Measurements from ENCODE around the gene TMEM238. TPM values are rescaled to one million over a fixed set of nuclear protein-coding genes. Genes with fewer than 3 reads are reported as not detected.

Gene TMEM238
- total RNA-seq: 0.19 and 0.83 TPM in 2 replicates

GRCh38 chr19:55384131-55384919, at the start of gene TMEM238:
TMEM238 (minus strand) TSS chr19:55384292; CDS start chr19:55384259, 33 bp downstream.

GRCh38 chr19:55407550-55407799, 23.4 kb upstream of the TMEM238 start, which contains the start of gene UBE2S:
UBE2S (minus strand) TSS chr19:55407788; CDS start chr19:55407589, 199 bp downstream.

GRCh38 chr19:55385724-55386492, 1.8 kb upstream of the TMEM238 start, which contains the start of gene RPL28:
RPL28 (plus strand) TSS chr19:55385932; CDS start chr19:55386358, 426 bp downstream.

GRCh38 chr19:55376241-55376933, 7.7 kb downstream of the TMEM238 start, which contains the start of gene TMEM190:
TMEM190 (plus strand) TSS chr19:55376826; CDS start chr19:55376854, 28 bp downstream.

GRCh38 chr19:55370305-55370988, 13.6 kb downstream of the TMEM238 start, which contains the start of gene IL11:
IL11 (minus strand) TSS chr19:55370463; CDS start chr19:55370310, 153 bp downstream.

GRCh38 chr19:55362990-55363716, 20.9 kb downstream of the TMEM238 start, which contains the start of gene GARIN5B:
GARIN5B (minus strand) TSS chr19:55363260; CDS start chr19:55363066, 194 bp downstream.

GRCh38 chr19:55354698-55355212, 29.3 kb downstream of the TMEM238 start, which contains the start of gene COX6B2:
COX6B2 (minus strand) TSS chr19:55354719; CDS start chr19:55354521, 198 bp downstream.

GRCh38 chr19:55339105-55339888, 44.8 kb downstream of the TMEM238 start, which contains the start of gene KMT5C:
KMT5C (plus strand) TSS chr19:55339876; CDS start chr19:55341937, 2,061 bp downstream.

Other genes with a start within 250 kb of the TMEM238 start
- gene TNNT1, start 235.1 kb downstream of the TMEM238 start, total RNA-seq: not detected in 2 replicates
- not detected in 2 replicates for gene TNNI3, start 226.6 kb downstream of the TMEM238 start, total RNA-seq
- 0.34 TPM in 1 of 2 replicates, not detected in the other for gene DNAAF3, start 217.7 kb downstream of the TMEM238 start, total RNA-seq
- 0.25 TPM in 1 of 2 replicates, not detected in the other for gene SYT5, start 204.0 kb downstream of the TMEM238 start, total RNA-seq
- 1.8 and 5.5 TPM in 2 replicates for gene PTPRH, start 174.8 kb downstream of the TMEM238 start, total RNA-seq
- 0.44 and 0.73 TPM in 2 replicates for gene TMEM86B, start 155.5 kb downstream of the TMEM238 start, total RNA-seq
- 36.8 and 38.3 TPM in 2 replicates for gene PPP6R1, start 125.3 kb downstream of the TMEM238 start, total RNA-seq
- 23.6 and 31.0 TPM in 2 replicates for gene HSPBP1, start 104.2 kb downstream of the TMEM238 start, total RNA-seq
- gene BRSK1, start 100.3 kb downstream of the TMEM238 start, total RNA-seq: 0.94 and 4.6 TPM in 2 replicates
- gene TMEM150B, start 59.0 kb downstream of the TMEM238 start, total RNA-seq: not detected in 2 replicates
- 4.2 and 8.7 TPM in 2 replicates for gene KMT5C, start 44.4 kb downstream of the TMEM238 start, total RNA-seq
- not detected in 2 replicates for gene COX6B2, start 29.6 kb downstream of the TMEM238 start, total RNA-seq
- not detected in 2 replicates for gene GARIN5B, start 21.0 kb downstream of the TMEM238 start, total RNA-seq
- gene IL11, start 13.8 kb downstream of the TMEM238 start, total RNA-seq: 0.15 and 0.31 TPM in 2 replicates
- gene TMEM190, start 7.5 kb downstream of the TMEM238 start, total RNA-seq: not detected in 2 replicates
- 656 and 731 TPM in 2 replicates for gene RPL28, start 1.6 kb upstream of the TMEM238 start, total RNA-seq
- gene UBE2S, start 23.5 kb upstream of the TMEM238 start, total RNA-seq: 22.0 and 33.7 TPM in 2 replicates
- not detected in 2 replicates for gene SHISA7, start 59.0 kb upstream of the TMEM238 start, total RNA-seq
- 84.9 and 94.9 TPM in 2 replicates for gene ISOC2, start 77.3 kb upstream of the TMEM238 start, total RNA-seq
- gene C19orf85, start 80.5 kb upstream of the TMEM238 start, total RNA-seq: not detected in 2 replicates
- 5.8 and 8.5 TPM in 2 replicates for gene ZNF628, start 92.3 kb upstream of the TMEM238 start, total RNA-seq
- 4.2 and 11.4 TPM in 2 replicates for gene NAT14, start 100.9 kb upstream of the TMEM238 start, total RNA-seq
- gene SSC5D, start 104.1 kb upstream of the TMEM238 start, total RNA-seq: 70.0 and 81.2 TPM in 2 replicates
- gene SBK2, start 152.8 kb upstream of the TMEM238 start, total RNA-seq: not detected in 2 replicates
- gene SBK3, start 161.3 kb upstream of the TMEM238 start, total RNA-seq: not detected in 2 replicates
- gene ZNF579, start 196.6 kb upstream of the TMEM238 start, total RNA-seq: 6.3 and 6.6 TPM in 2 replicates
- gene FIZ1, start 215.2 kb upstream of the TMEM238 start, total RNA-seq: 4.9 and 7.0 TPM in 2 replicates
- 17.9 and 21.6 TPM in 2 replicates for gene ZNF524, start 216.0 kb upstream of the TMEM238 start, total RNA-seq
- 6.8 and 7.6 TPM in 2 replicates for gene ZNF865, start 221.4 kb upstream of the TMEM238 start, total RNA-seq
- gene ZNF784, start 240.3 kb upstream of the TMEM238 start, total RNA-seq: 2.1 and 4.0 TPM in 2 replicates